ENCODE data around the gene NHLRC4.

GRCh38 chr16:560701-561412, 5.9 kb upstream of the NHLRC4 start:
- TF ChIP-seq CTCF (IDR thresholded peaks at IDR 0.05; ENCODE audit: insufficient read depth, low read length) (no peak), POLR2AphosphoS5 (IDR thresholded peaks at IDR 0.05; ENCODE audit: low read depth) (no peak), SPI1 (IDR thresholded peaks at IDR 0.05; ENCODE audit: borderline replicate concordance, low read depth) (no peak)
